RWPE1 (cell line): ENCODE data around the gene AQP12B.

ENCODE experiments used
- CTCF ChIA-PET: fragments of 350-600 bp; sonication (Branson Sonifier 250); formaldehyde crosslinking; extraction: SDS; loops from one replicate; lab custom pipeline; 2021; lab: Yijun Ruan, JAX
- POLR2A ChIA-PET: fragments of 400-600 bp; formaldehyde crosslinking; extraction: SDS; loops from one replicate; lab custom pipeline; 2020; ENCODE audit warnings: antibody characterized with exemption; ENCODE audit not compliant: low non-redundant PET; lab: Yijun Ruan, JAX
- DNase-seq: peaks from one replicate; pipeline ENCODE4 v3.0.0; 2012; ENCODE audit warnings: low spot score
- H3K27ac ChIP-seq: fragments of 450-650 bp; 2 replicates; pipeline ENCODE4 v1.5.1; 2017
- TF ChIP-seq, protein P1 (sequence below): fragments of 450-650 bp; conservative IDR thresholded peaks from 2 replicates; pipeline ENCODE4 v1.5.1; 2017; ENCODE audit warnings: low read depth, mild to moderate bottlenecking

AQP12B gene

GRCh38 chr2:240655931-240656886 is 26.5 kb downstream of the AQP12B start:
- ChIA-PET CTCF (interaction anchor here (0.6 kb wide), 1 partner anchor 10 kb away, joined by 5 read pairs; no protein-coding TSS in a partner anchor), POLR2A (no interaction called here)
- DNase-seq: no peak
- no peak overlapping the region for H3K27ac ChIP-seq
- TF ChIP-seq, protein P1, sequence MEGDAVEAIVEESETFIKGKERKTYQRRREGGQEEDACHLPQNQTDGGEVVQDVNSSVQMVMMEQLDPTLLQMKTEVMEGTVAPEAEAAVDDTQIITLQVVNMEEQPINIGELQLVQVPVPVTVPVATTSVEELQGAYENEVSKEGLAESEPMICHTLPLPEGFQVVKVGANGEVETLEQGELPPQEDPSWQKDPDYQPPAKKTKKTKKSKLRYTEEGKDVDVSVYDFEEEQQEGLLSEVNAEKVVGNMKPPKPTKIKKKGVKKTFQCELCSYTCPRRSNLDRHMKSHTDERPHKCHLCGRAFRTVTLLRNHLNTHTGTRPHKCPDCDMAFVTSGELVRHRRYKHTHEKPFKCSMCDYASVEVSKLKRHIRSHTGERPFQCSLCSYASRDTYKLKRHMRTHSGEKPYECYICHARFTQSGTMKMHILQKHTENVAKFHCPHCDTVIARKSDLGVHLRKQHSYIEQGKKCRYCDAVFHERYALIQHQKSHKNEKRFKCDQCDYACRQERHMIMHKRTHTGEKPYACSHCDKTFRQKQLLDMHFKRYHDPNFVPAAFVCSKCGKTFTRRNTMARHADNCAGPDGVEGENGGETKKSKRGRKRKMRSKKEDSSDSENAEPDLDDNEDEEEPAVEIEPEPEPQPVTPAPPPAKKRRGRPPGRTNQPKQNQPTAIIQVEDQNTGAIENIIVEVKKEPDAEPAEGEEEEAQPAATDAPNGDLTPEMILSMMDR: no peak

GRCh38 chr2:240651185-240651584 is 31.5 kb downstream of the AQP12B start:
- DNase-seq: no peak
- no peak overlapping the region for H3K27ac ChIP-seq
- POLR2A ChIA-PET: no interaction called here
- CTCF ChIA-PET: no interaction called here
- TF ChIP-seq, protein P1: no peak

- CTCF ChIA-PET: no interaction called here
- H3K27ac ChIP-seq: no peak overlapping the region
- POLR2A ChIA-PET: no interaction called here
- TF ChIP-seq, protein P1: no peak
- DNase-seq: no peak
Measured at GRCh38 chr2:240650254-240650965, 32.3 kb downstream of the AQP12B start.

GRCh38 chr2:240649331-240649730 is 33.4 kb downstream of the AQP12B start:
- TF ChIP-seq, protein P1: no peak
- POLR2A ChIA-PET: no interaction called here
- CTCF ChIA-PET: interaction anchor here (0.6 kb wide), 1 partner anchor 213 kb away, joined by 3 read pairs; no protein-coding TSS in a partner anchor
- no peak overlapping the region for H3K27ac ChIP-seq
- no peak for DNase-seq

- TF ChIP-seq, protein P1: no peak
- DNase-seq: no peak
- CTCF ChIA-PET: no interaction called here
- POLR2A ChIA-PET: no interaction called here
- no peak overlapping the region for H3K27ac ChIP-seq
Measured at GRCh38 chr2:240648650-240649275, 33.9 kb downstream of the AQP12B start.

GRCh38 chr2:240648155-240648649 is 34.5 kb downstream of the AQP12B start:
- no peak overlapping the region for H3K27ac ChIP-seq
- POLR2A ChIA-PET: no interaction called here
- no peak for DNase-seq
- CTCF ChIA-PET: no interaction called here
- TF ChIP-seq, protein P1: no peak
